ENCODE data around the gene SRL.

SRL gene

DNA sequence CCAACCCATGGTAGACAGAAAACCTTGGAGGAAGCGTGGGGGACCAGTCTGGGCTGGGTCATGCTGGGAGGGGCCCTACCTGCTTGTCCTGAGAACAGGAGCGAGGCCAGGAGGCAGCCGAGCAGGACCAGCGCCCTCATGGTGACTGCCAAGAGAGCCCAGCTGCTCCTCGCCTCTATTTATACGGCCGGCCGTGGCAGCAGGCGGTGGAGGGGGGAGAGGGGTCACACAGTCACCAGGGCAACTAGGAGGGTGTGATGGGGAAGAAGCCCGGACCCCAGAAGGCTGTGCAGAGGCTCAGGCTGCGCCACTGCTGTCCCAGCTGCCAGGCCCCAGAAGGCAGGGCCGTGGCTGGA, at the start of gene SRL:
Gene SRL, minus strand, starts transcription at position 153 of the 356 bp plus-strand sequence. Its CDS starts 13 bp downstream, at position 140.
- no peak for DNase-seq (ENCODE audit: low read depth)

DNA sequence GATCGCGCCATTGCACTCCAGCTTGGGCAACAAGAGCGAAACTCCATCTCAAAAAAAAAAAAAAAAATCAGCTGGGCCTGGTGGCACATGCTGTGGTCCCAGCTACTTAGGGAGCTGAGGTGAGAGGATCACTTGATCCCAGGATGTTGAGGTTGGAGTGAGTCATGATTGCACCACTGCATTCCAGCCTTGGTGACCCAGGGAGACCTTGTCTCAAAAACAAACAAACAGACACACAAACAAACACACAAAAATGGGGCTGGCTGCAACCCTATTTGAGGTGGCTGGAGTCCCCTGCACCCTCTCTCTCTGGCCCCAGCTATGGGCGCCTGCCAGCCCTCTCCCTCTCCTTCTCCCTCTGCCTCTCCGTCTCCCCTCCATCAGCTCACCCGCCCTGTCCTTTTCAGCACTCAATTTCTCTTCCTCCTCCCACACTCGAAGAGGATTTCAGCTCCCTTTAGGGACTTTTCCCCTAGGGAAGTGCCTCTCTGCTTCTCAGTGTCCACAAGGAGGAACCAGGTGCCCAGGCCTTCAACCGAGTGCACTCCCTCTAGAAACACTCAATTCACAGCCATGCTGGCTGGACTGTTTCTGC, 48.5 kb upstream of the SRL start:
- no peak for DNase-seq (ENCODE audit: low read depth)

DNA sequence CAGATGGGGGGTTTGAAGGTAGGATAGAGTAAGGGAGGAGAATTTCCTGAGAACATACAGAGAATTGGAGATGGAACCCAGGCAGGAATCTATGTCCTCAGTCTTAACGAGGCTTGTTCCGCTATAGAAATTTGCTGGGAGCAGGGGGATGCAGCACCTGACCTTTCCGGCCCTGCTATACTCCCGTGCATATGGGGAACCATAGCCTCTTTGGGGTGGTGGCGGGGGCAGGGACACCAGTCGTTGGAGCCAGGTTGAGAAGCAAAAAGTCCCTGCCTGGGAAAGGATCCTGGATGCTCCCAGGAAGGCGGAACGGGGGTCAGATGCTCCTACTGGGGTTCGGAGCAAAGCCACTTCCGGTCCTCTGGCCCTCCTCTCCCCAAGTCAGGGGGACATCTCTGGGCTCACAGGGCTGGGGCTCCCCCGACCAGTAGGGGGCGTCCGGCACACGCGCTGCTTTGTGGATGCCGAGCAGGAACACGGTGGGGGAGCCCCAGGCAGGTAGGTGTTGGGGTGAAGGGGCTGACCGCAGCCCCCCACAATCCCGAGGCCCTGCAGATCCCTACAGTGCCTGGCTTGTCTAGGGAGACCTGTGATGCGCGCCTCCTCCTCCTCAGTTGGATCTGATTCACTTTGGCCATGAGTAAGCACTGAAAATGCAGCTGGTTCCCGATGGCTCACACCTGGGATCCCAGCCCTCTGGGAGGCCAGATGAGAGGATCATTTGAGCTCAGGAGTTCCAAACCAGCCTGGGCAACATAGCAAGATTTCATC, 46.5 kb upstream of the SRL start:
- peak; percentile 73 for DNase-seq (ENCODE audit: low read depth)

DNA sequence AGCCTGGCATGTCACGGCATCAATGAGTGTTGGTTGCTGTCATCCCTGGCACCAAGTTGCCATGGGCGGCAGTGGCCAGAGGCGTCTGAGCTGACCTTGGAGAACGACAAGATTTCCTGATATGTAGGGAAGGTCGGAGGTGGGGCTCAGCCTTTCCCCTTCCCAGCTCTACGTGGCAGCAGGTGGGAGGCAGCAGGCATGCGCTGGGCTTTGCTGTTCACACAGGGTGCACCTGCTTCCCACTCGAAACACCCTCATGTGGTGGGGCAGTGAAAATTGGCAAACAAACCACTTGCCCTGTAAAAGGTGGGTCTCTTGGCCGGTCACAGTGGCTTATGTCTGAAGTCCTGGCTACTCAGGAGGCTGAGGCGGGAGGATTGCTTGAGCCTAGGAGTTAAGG, 43.3 kb upstream of the SRL start:
- DNase-seq (ENCODE audit: low read depth): no peak

DNA sequence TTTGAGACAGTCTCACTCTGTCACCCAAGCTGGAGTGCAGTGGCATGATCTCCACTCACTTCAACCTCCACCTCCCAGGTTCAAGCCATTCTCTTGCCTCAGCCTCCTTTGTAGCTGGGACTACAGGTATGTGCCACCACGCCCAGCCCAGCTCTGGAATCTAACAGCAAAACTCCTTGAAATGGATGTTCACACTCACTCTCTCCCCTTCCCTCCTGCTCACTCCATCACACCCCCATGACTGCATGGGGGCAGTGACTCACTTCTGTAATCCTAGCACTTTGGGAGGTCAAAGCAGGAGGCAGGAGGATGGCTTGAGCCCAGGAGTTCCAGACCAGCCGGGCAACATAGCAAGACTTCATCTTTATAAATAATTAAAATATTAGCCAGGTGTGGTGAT, 42.1 kb upstream of the SRL start:
- no peak for DNase-seq (ENCODE audit: low read depth)

DNA sequence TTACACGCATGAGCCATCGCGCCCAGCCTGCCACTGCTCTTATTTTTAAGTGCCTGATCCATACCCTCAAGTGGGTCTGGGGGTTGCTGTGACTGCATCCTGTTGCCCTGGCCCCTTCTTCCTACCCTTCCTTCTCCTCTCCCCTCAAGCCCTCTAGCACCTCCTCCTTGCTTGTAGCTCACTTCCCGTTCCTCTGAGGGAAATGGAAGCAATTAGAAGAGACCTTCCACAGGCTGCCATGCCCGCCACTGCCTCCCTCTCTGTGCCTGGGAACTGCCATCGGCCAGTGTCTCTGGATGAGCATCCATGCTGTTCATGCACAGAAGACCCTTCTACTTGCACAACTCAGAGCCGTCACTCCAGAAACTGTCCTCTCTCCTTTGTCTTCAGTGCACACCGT, 41.6 kb upstream of the SRL start:
- no peak for DNase-seq (ENCODE audit: low read depth)

DNA sequence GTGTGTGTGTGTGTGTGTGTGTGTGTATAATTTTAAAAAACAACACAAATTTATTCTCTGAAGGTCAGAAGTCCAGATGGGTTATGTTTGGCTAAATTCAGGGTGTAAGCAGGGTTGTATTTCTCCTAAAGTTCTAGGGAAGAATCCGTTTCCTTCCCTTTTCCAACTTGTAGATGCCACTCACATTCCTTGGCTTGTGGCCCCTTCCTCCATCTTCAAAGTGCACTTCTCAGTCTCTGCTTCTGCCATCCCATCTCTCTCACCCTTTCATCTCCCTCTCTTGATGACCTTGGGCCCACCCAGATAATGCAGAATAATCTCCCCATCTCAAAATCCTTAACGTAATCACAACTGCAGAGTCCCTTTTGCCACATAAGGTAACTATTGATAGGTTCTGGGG, 38.7 kb upstream of the SRL start:
- DNase-seq (ENCODE audit: low read depth): no peak

DNA sequence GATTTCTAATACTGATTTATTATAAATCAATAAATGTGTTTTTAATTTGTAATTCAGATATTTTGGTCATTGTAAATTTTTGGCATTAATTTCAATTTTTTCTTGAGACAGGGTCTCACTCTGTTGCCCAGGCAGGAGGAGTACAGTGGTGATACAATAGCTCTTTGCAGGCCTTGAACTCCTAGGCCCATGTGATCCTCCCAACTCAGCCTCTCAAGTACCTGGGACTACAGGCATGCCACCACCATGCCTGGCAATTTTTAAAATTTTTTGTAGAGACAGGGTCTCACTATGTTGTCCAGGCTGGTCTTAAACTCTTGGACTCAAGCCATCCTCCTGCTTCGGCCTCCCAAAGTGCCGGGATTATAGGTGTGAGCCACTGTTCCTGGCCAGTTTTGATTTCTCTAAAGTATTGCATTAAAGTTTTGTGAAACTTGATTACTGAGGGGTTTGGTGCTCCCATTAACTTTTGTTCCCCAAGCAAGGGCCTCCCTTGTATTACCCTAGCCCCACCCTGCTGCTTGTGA, 36.2 kb upstream of the SRL start:
- no peak for DNase-seq (ENCODE audit: low read depth)

DNA sequence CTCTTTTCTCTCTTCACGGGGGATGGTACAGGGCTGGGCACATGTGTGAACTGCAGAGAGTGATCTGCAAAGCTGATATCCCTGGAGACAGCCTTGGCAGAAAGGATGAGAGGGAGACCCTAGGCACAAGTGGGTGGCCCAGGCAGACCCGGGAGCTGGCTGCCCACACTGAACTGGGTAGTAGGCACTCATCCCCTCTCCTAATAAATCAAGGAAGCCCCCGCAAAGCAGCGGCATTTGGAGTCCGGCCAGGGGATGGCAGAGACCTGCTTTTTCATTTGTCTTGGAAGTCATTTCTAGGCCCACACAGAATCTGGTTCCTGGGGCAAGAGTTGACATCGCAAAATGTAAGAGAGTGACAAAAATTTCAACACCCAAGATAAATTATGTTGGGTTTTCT, 34.0 kb upstream of the SRL start:
- no peak for DNase-seq (ENCODE audit: low read depth)

DNA sequence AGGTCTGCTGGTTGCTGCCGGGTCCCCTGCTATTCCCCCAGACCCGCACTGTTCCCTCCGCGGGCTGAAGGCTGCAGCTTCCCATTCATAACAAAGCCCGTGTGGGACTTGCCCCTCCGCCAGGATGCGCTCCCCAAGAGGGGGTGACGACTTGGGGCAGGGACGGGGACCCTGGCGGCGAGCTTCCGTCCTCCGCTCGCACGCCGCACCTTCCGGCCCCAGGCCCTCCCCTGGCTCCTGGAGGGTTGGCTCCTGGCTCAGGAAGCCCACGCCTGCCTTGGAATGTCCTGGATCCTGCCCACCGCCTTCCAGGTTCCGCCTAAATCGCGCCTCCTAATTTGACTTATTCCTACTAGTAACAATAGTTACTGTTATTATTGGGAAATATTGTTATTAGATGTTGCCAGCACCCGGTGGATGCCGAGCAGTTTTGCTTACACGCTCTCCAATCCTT, 32.0 kb upstream of the SRL start:
- peak; percentile 40 for DNase-seq (ENCODE audit: low read depth)

DNA sequence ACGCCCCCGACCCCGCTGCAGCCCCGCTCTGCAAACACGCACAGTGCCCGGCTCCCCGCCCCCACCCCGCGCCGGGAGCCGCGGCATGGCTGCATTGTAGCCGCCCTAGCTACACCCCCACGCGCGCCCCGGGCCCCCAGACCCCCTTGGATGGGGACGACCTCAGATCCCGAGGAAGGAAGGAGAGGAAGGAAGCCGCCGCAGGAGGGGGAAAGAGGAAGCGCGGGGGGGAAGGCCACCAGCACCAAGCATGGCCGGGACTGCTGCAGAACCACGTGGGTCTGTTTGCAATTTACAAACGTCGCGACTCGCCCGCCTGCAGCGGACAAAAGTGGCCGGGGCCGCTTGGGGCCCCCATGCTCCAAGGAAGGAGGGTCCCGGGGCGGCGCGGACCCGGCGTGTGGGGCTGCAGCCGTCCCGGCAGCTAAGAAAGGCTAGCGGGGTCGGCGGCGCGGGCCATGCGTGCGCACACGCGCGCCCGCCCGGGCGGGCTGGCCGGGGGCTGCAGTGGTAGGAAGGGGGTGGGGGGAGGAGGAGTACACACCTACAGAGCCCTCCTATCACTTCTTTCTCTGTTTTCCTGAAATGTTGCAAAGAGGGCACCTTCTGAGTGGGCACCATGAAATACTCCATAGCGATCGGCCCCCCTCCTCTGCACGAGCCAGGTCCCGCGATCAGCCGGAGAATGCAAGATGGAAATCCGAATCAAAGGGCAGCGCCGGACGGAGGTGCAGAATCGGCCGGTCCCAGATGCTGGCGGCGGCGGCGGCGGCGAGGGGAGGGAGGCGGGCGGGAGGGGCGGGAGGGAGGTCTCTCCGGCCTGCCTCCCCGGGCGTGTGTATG, 30.5 kb upstream of the SRL start:
- DNase-seq (ENCODE audit: low read depth): no peak

DNA sequence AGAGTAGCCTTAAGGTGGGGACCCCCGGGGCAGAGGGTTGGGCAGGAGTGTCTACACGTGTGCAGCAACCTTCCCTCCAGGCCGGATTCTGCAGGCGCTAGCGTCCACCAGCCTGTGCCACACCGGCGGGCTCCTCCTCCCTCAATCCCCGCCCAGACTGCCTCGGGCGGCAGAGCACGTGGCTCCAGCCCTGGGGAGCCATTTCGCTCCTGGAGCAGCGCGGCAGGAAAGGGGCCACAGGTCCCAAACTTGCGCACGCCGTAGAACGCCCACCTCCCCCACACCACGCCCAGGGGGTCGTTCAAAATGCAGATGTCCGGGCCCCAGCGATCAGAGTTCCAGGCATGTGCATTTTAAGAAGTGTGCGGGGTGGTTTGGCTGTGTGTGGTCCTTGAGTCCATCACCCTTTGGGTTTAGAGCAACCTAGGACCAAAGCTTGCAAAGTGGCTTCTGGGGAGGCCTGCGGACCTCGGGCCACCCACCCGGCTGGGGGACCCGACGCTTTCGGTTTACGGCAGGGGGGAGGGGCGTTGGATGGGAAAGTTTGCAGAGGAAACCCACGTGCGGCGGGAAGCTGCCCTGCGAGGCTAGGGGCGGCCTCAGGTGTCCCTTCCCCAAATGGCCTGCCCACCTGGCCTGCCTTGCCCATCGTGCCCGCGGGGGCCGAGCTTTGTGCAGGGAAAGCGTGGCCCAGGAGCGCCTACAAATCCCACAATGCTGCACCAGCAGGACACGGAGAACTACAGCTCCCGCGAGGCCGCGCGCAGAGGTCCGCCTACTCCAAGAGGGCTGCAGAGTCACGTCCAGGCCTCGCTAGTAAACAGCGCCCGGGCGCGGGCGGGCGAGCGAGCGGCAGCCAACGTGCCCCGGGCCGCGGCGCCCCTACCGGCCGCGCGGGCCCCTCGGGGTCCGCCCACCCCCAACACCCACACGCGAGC, 29.6 kb upstream of the SRL start:
- DNase-seq (ENCODE audit: low read depth): peak; percentile 84

DNA sequence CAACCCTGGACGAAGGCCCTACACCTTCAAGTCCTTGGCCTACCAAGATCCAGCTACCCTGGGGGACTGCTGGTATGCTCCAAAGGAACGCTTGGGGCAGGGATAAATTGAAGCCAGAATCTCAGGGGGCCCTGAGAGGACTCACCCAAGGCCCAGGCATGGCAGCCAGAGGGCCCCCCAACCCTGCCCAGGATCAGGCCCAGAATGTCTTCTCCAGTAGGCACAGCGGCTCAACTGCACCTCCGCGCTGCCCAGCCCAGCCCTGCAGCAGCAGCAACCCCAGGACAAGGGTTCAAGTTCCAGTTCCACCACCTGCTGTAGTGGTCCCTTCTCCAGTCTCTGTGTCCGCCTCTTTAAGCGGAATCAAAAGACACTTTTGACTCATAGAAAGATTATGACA, 28.7 kb upstream of the SRL start:
- no peak for DNase-seq (ENCODE audit: low read depth)

DNA sequence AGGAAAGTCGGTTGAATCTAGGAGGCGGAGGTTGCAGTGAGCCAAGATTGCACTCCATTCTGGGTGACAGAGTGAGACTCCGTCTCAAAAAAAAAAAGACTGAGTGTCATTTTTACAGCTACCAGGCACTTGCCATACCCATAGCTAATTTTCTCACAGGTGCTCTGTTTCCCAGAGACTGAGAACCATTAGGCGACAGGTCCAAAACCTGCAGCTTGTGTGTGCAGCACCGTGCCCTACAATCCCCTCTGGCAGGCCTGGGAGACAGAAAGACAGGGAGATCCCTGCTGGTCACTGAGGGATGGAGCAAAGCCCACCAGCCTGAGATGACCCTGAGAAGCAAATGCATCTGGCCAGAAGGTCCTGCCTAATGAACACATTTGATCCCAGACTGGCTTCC, 28.2 kb upstream of the SRL start:
- no peak for DNase-seq (ENCODE audit: low read depth)

DNA sequence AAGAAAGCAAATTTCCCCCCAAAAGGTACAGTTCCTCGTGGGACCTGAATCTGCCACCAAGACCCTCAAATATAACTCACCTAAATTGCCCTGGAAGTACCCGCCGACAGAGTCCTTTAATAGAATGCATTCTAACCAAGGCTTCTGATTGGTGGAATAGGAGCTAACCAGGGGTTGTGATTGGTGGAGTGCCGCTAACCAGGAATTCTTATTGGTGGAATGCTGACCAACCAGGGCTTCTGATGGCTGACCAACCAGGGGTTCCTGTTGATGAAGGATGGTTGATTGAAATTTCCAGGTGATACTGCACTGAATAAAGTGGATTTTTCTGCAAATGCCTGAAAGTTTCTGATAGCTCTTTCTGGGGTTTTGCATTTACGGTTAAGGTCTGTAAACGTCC, 24.5 kb upstream of the SRL start:
- no peak for DNase-seq (ENCODE audit: low read depth)

DNA sequence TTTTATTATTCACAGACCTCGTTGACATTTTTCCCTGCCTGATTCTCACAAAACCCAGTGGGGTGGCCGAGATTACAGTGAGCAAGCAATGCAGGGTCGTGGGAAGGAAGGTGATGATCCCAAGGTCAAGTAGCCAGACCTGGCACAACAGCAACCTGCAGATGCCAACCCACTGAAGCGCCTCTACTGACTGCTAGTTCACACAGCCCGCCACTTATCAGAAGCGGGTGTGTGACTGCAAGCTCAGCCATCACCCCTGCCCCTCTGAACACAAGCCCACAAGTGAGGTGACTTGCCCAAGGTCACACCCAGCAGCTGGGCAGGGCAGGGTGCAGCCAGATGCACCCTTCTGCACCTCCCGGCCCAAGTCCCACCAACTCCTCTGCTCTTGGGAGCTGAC, 23.8 kb upstream of the SRL start:
- no peak for DNase-seq (ENCODE audit: low read depth)

DNA sequence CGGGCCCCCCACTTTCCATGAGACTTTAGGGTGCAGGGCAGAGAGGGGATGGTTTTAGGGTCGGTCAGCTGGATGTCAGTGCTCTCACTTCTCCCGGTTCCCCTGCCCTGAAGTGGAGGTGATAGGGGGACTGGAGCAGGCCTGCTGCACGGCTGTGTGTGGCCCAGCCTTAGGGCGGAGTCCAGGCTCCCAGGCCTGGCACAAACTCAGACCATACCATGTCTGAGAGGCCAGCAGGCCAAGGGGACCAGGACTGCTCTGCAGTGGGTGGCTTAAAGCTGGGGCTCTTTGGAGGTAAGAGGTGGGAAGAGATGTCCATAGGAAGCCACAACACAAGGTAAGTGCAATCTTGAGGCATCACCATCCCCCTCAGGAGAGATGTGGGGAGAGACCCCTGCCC, 22.7 kb upstream of the SRL start:
- no peak for DNase-seq (ENCODE audit: low read depth)

DNA sequence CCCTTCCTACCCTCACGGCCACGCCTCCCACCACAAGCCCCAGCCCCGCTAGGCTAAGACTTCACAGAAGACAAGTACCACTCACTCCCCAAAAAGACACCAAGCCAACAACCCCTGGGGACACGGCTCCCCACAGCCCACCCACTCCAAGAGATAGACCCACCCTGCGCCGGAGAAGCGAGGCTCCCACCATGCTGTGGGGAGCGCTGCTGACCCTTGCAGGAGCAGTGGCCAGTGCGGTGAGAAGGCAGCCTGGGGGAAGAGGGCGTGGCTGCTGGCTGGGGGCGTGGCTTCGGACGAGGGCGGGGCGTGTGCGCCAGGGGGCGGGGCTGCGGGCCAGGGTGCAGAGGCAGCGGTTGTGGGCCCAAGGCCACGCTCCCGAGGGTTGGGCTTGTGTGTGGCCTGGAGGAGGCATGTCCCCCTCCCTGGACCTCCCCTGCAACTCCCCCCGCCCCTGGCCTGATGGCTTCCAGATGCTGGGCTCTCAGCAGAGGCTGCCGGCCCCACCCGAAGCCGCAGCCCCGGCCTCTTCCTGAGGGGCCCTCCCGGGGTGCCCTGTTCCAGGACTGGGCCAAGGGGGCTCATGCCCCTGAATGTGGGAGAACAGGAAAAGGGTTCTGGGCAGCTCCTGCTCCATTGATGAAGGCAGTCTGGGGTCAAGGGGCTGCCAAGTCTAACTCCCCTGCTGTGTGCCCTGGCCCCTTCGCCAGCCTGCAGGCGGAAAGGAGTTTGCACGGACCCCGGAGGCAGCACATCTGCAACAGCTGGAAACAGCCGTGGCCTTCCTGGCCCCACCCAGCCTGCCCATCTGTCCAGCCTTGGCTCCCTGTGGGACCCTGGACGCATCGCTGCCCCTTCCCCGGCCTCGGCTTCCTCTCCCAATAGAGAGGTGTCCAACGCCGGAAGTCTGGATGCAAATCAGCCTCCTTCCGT, 21.9 kb upstream of the SRL start:
- no peak for DNase-seq (ENCODE audit: low read depth)

DNA sequence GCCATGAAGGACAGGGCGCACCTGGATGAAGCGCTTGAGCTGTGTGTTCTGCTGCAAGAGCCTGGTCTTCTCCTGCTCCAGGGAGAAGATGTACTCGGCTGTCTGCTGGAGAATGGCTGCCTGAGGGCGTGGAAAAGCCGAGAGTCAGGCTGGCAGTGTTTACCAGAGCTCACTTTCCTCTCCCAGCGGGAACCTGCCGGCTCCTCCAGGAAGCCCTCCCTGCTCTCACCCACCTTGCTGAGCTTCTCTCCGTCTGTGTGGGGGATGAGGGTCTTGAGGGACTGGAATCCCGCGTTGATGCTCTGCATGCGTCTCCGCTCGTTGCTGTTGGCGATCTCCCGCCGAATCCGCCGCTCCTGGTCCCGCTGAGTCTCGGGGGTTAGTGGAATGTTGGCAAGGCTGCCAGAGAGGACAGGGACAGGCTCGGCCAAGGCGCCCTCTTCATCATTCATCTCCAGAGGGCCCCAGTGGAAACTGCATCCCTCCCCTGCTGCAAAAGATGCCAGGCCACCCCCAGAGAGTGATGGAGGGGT, 20.5 kb upstream of the SRL start:
- DNase-seq (ENCODE audit: low read depth): no peak

DNA sequence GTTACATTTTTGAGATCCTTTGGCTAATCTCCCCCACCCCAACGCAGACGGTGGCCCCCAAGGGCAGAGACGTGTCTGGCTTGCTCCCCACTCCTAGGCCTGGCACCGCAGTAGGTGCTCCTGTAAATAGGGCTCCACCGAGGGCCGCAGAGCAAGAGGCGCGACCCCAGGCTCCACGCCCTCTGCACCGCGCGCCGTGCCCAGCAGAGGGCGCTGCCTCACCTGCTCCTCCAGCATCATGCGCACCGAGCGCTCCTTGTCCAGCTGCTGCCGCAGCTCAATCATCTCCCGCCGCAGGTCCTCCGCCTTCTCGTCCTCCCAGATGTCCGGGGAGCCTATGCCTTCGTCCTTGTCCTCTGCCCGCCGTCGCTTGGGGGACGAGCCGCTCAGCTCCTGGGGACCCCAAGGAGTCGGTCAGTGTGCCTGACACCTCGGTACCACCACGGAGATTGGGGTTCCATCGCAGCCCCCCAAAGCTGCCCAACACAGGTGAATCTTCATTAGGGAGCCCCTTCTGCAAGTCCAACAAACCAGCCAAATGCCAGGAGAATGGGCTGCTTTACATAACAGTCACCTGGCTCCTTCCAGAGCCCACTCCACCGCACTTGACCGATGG, 19.8 kb upstream of the SRL start:
- DNase-seq (ENCODE audit: low read depth): peak; percentile 24

All from activated T-cell treated with anti-CD3 and anti-CD28 coated beads for 24 hours (primary cell).